Body of pancreas (tissue), 4 donors: Measurements from ENCODE around the gene PLVAP. TPM values are rescaled to one million over a fixed set of nuclear protein-coding genes. Genes with fewer than 3 reads are reported as not detected.

Experiments
- ATAC-seq: fragments of 150-250 bp; one replicate; pipeline ENCODE4 v1.9.1; 2016
- DNase-seq, 4 donors: peaks; one replicate each; pipeline ENCODE4 v3.0.0-alpha.2; 2019
- H3K27ac ChIP-seq, 4 donors: fragments of 200-600 bp; sonication (generic); 1 replicate in 3 of 4; 2 replicates in 1 of 4; pipeline versions ENCODE4 v1.5.1 to v1.6.1; 2016 to 2019; ENCODE audit warnings: mild to moderate bottlenecking in 1 of 4, mixed read lengths in 1 of 4, moderate library complexity in 1 of 4
- H3K27me3 ChIP-seq, 2 donors: fragments of 200-600 bp; sonication (generic); one replicate each; pipeline ENCODE4 v1.6.0; 2016; ENCODE audit warnings: mild to moderate bottlenecking in 1 of 2
- H3K36me3 ChIP-seq, 2 donors: fragments of 200-600 bp; sonication (generic); replicated peaks in 1 of 2; 2 replicates each; pipeline ENCODE4 v1.5.1; 2016; ENCODE audit warnings: low read depth in 2 of 2; ENCODE audit not compliant: insufficient read depth in 1 of 2
- H3K4me1 ChIP-seq: fragments of 200-600 bp; sonication (generic); one replicate; pipeline ENCODE4 v1.6.0; 2016
- H3K4me3 ChIP-seq, 2 donors: fragments of 200-600 bp; sonication (generic); 1 replicate in 1 of 2; 2 replicates in 1 of 2; pipeline ENCODE4 v1.5.1; 2016 to 2019
- H3K9me3 ChIP-seq, 3 donors: fragments of 200-600 bp; sonication (generic); 1 replicate in 2 of 3; 2 replicates in 1 of 3; pipeline ENCODE4 v1.5.1; 2016
- POLR2A ChIP-seq, 3 donors: fragments of 450-650 bp; IDR thresholded peaks; one replicate each; pipeline ENCODE4 v1.6.1; 2016; ENCODE audit warnings: antibody characterized with exemption in 3 of 3, mild to moderate bottlenecking in 2 of 3
- WGBS, 2 donors: methylation state at CpG; one replicate each; pipeline ENCODE4 v1.1.5; 2017; 5-methylcytosine and 5-hydroxymethylcytosine counted together
- intact Hi-C: fragments of 100-400 bp; cut with DNase I; formaldehyde crosslinking; loops from one replicate; pipeline ENCODE4 v1.15.1; 2023
- total RNA-seq, 2 donors: library from RNA; depleted of rRNA; stranded (reverse); fragments of >200 nt; gene quantifications; one replicate each; pipeline ENCODE4 v1.1.0, GENCODE V29; 2016
- TF ChIP-seq, protein P1 (sequence below), 7 experiments: fragments of 450-650 bp in 4 of 7; fragments of 200-600 bp in 3 of 7; sonication (generic) in 3 of 7; IDR thresholded peaks; one replicate each; pipeline ENCODE4 v1.5.1; 2016 to 2019; ENCODE audit warnings: antibody characterized with exemption in 7 of 7

PLVAP gene
- total RNA-seq, 2 donors from 2014 or later: 37.9 to 49.8 TPM

DNA sequence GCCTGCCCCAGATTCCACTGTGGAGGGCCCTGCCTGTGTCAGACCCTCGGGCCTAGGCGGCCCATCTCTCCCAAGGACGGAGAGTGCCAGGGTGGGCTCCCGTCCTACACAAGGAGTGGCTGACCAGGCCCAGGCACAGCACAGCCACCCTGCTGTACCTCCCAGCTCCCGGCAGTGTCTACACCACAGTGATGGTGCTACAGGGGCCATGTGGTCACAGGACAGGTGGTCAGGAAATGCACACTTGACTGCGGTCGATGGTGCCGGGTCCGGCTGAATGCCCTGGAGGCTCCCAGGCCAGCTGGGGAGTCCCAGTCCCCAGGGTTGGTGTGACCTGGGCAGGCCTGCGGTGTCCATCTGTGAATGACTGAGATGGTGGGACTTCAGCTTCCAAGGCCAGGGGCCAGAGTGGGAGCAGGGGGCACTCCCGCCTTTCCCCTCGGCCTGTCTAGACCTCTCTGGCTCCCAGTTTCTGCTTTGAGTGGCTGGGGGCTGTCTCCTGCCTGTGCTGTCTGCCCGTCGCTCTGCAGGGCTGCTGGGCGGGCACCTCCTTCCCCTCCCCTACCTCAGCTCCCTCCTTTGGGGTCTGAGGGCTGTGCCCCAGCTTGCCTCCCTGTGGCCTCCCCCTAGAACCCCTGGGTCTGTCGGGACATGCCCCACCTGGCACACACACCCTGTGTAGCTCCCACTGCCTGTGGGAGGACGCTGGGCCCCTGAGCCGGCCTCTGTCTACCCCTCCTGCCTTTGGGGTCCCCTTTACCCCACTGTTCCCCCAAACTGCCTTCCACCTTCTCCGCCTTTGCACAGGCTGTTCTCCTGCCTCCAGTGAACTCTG is 55.3 kb downstream of the PLVAP start:
- DNase-seq: no peak
- no peak for ATAC-seq
- Histone ChIP-seq H3K27me3 (no peaks in the 10 kb centered on the region), H3K36me3 (peaks cover 4 to 5% of the 10 kb centered on the region in 2 donors), H3K27ac (no peak overlapping the region), H3K9me3 (no peaks in the 10 kb centered on the region), H3K4me3 (no peak overlapping the region), H3K4me1 (no peaks in the 10 kb centered on the region)
- TF ChIP-seq, protein P1, sequence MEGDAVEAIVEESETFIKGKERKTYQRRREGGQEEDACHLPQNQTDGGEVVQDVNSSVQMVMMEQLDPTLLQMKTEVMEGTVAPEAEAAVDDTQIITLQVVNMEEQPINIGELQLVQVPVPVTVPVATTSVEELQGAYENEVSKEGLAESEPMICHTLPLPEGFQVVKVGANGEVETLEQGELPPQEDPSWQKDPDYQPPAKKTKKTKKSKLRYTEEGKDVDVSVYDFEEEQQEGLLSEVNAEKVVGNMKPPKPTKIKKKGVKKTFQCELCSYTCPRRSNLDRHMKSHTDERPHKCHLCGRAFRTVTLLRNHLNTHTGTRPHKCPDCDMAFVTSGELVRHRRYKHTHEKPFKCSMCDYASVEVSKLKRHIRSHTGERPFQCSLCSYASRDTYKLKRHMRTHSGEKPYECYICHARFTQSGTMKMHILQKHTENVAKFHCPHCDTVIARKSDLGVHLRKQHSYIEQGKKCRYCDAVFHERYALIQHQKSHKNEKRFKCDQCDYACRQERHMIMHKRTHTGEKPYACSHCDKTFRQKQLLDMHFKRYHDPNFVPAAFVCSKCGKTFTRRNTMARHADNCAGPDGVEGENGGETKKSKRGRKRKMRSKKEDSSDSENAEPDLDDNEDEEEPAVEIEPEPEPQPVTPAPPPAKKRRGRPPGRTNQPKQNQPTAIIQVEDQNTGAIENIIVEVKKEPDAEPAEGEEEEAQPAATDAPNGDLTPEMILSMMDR (IDR thresholded peaks at IDR 0.05): no peak
- TF ChIP-seq POLR2A (IDR thresholded peaks at IDR 0.05): no peak
- 92% methylated on average over 8 to 18 of the region's 19 CpGs for WGBS, 2 donors
- intact Hi-C loops: no loop called here

GRCh38 chr19:17320435-17320834 is 56.7 kb downstream of the PLVAP start:
- Histone ChIP-seq H3K9me3 (no peaks in the 10 kb centered on the region), H3K36me3 (peaks cover 4 to 5% of the 10 kb centered on the region in 2 donors), H3K4me1 (no peaks in the 10 kb centered on the region), H3K27me3 (no peaks in the 10 kb centered on the region), H3K4me3 (no peak overlapping the region), H3K27ac (no peak overlapping the region)
- no peak for ATAC-seq
- WGBS, 2 donors: 79 to 96% methylated on average over 4 to 11 of the region's 11 CpGs
- intact Hi-C loops: no loop called here
- no peak for DNase-seq
- no peak for TF ChIP-seq POLR2A (IDR thresholded peaks at IDR 0.05)
- TF ChIP-seq, protein P1 (IDR thresholded peaks at IDR 0.05): no peak

- H3K4me1 ChIP-seq: no peaks in the 10 kb centered on the region
- intact Hi-C loops: no loop called here
- H3K27me3 ChIP-seq: no peaks in the 10 kb centered on the region
- no peak for DNase-seq
- TF ChIP-seq POLR2A (IDR thresholded peaks at IDR 0.05): no peak
- TF ChIP-seq, protein P1 (IDR thresholded peaks at IDR 0.05): no peak
- no peak for ATAC-seq
- WGBS, 2 donors: 89 to 92% methylated on average over 35 to 40 of the region's 40 CpGs
- H3K36me3 ChIP-seq: peaks cover 4 to 5% of the 10 kb centered on the region in 2 donors
- H3K9me3 ChIP-seq: no peaks in the 10 kb centered on the region
- H3K27ac ChIP-seq: no peak overlapping the region
- no peak overlapping the region for H3K4me3 ChIP-seq
Observed at GRCh38 chr19:17319473-17320238, 57.5 kb downstream of the PLVAP start.

- Histone ChIP-seq H3K9me3 (no peaks in the 10 kb centered on the region), H3K4me3 (no peak overlapping the region), H3K27me3 (no peaks in the 10 kb centered on the region), H3K36me3 (peaks cover 5 to 7% of the 10 kb centered on the region in 2 donors), H3K27ac (no peak overlapping the region), H3K4me1 (no peaks in the 10 kb centered on the region)
- no peak for DNase-seq
- no peak for ATAC-seq
- TF ChIP-seq, protein P1 (IDR thresholded peaks at IDR 0.05): no peak
- TF ChIP-seq POLR2A (IDR thresholded peaks at IDR 0.05): no peak
- WGBS, 2 donors: 83% methylated on average over 6 of the region's 6 CpGs; no CpG with 5 or more reads in 1 of the 2 donors
- intact Hi-C loops: no loop called here
Observed at GRCh38 chr19:17318966-17319365, 58.2 kb downstream of the PLVAP start.
